Lower leg skin (tissue), 4 donors: ENCODE results near the gene RHPN2. TPM values are rescaled to one million over a fixed set of nuclear protein-coding genes. Genes with fewer than 3 reads are reported as not detected.

Experiments used
- DNase-seq, 2 donors: peaks; one replicate each; pipeline ENCODE4 v3.0.0-alpha.2; 2019; ENCODE audit warnings: low spot score in 2 of 2
- H3K4me3 ChIP-seq: fragments of 200-600 bp; sonication (generic); 2 replicates; pipeline ENCODE4 v1.5.1; 2017; ENCODE audit warnings: mild to moderate bottlenecking, low read depth; ENCODE audit not compliant: poor library complexity, severe bottlenecking
- CTCF ChIP-seq, 3 donors: fragments of 450-650 bp; IDR thresholded peaks; one replicate each; pipeline ENCODE4 v1.5.1; 2016; ENCODE audit warnings: antibody characterized with exemption in 3 of 3, mild to moderate bottlenecking in 3 of 3, moderate library complexity in 2 of 3
- POLR2A ChIP-seq, 2 donors: fragments of 450-650 bp; IDR thresholded peaks; one replicate each; pipeline ENCODE4 v1.6.1; 2016 to 2017; ENCODE audit warnings: antibody characterized with exemption in 2 of 2, mild to moderate bottlenecking in 1 of 2, moderate library complexity in 1 of 2
- WGBS, 2 donors: methylation state at CpG; one replicate each; pipeline ENCODE4 v1.1.5; 2018; 5-methylcytosine and 5-hydroxymethylcytosine counted together
- intact Hi-C: fragments of 100-400 bp; cut with DNase I; formaldehyde crosslinking; loops from one replicate; pipeline ENCODE4 v1.15.0; 2023; ENCODE audit warnings: low total_unique reads
- total RNA-seq, 4 donors: library from RNA; depleted of rRNA; stranded (reverse); fragments of >200 nt; gene quantifications; one replicate each; pipeline ENCODE4 v1.1.0, GENCODE V29; 2016

The RHPN2 gene
- total RNA-seq, 4 donors from 2014 or later: 4.0 to 25.7 (median 19.9) TPM

GRCh38 chr19:32976223-32976805, 88.4 kb downstream of the RHPN2 start:
- H3K4me3 ChIP-seq: no peak overlapping the region

GRCh38 chr19:32971715-32972540, 92.8 kb downstream of the RHPN2 start, which contains the start of the genes CEP89 and FAAP24:
Gene CEP89 (minus strand): TSS chr19:32971958. CDS start chr19:32971874, 84 bp downstream.
Gene FAAP24 (plus strand): TSS chr19:32972242. CDS start chr19:32973197, 955 bp downstream.
- WGBS, 2 donors: 1% methylated on average over 44 to 57 of the region's 57 CpGs
- TF ChIP-seq CTCF (IDR thresholded peaks at IDR 0.05): no peak
- no peak for TF ChIP-seq POLR2A (IDR thresholded peaks at IDR 0.05)
- H3K4me3 ChIP-seq: peak within 1 kb of the TSS; percentile 55
- intact Hi-C loops: no loop called here
- DNase-seq: peak; percentile 99 to 100

More at GRCh38 chr19:32976223-32976805, 88.4 kb downstream of the RHPN2 start:
- DNase-seq: peak; percentile 43 to 91
- TF ChIP-seq CTCF (IDR thresholded peaks at IDR 0.05) (no peak), POLR2A (IDR thresholded peaks at IDR 0.05) (no peak)
- 43 to 51% methylated on average over 14 of the region's 14 CpGs for WGBS, 2 donors
- intact Hi-C loops: no loop called here

GRCh38 chr19:32971012-32971595, 93.6 kb downstream of the RHPN2 start:
- H3K4me3 ChIP-seq: peak overlapping the region; percentile 55
- DNase-seq: no peak
- TF ChIP-seq POLR2A (IDR thresholded peaks at IDR 0.05) (no peak), CTCF (IDR thresholded peaks at IDR 0.05) (no peak)
- intact Hi-C loops: no loop called here
- 14 to 20% methylated on average over 17 to 21 of the region's 21 CpGs for WGBS, 2 donors

GRCh38 chr19:32969549-32969948, 95.1 kb downstream of the RHPN2 start:
- H3K4me3 ChIP-seq: no peak overlapping the region
- DNase-seq: no peak
- TF ChIP-seq POLR2A (IDR thresholded peaks at IDR 0.05): no peak
- TF ChIP-seq CTCF (IDR thresholded peaks at IDR 0.05): no peak
- intact Hi-C loops: no loop called here
- 81 to 93% methylated on average over 7 to 9 of the region's 10 CpGs for WGBS, 2 donors

- 94 to 96% methylated on average over 9 of the region's 9 CpGs for WGBS, 2 donors
- intact Hi-C loops: no loop called here
- DNase-seq: no peak
- TF ChIP-seq CTCF (IDR thresholded peaks at IDR 0.05) (no peak), POLR2A (IDR thresholded peaks at IDR 0.05) (no peak)
- no peak overlapping the region for H3K4me3 ChIP-seq
Measured at GRCh38 chr19:32966750-32967149, 97.9 kb downstream of the RHPN2 start.
